22Rv1 (cell line): ENCODE data around the gene TMEM106B.

Experiments
- CTCF ChIP-seq: fragments of 450-650 bp; IDR thresholded peaks from 2 replicates; pipeline ENCODE4 v1.5.1; 2017; ENCODE audit warnings: mild to moderate bottlenecking
- ZFX ChIP-seq: fragments of 450-650 bp; IDR thresholded peaks from 2 replicates; pipeline ENCODE4 v1.6.1; 2017; ENCODE audit warnings: antibody characterized with exemption, borderline replicate concordance

GRCh38 chr7:12250232-12250631 is 39.1 kb downstream of the TMEM106B start:
- no peak for TF ChIP-seq CTCF
- TF ChIP-seq ZFX: no peak
